ENCODE measurements around the gene MEF2D. TPM values are rescaled to one million over a fixed set of nuclear protein-coding genes. Genes with fewer than 3 reads are reported as not detected.
A peak's percentile ranks its signal among the peaks of the same experiment; 100 is the strongest.

Gene MEF2D
- total RNA-seq, 8 experiments from 2014 or later, result 6.6 to 28.6 (median 11.3) TPM

DNA sequence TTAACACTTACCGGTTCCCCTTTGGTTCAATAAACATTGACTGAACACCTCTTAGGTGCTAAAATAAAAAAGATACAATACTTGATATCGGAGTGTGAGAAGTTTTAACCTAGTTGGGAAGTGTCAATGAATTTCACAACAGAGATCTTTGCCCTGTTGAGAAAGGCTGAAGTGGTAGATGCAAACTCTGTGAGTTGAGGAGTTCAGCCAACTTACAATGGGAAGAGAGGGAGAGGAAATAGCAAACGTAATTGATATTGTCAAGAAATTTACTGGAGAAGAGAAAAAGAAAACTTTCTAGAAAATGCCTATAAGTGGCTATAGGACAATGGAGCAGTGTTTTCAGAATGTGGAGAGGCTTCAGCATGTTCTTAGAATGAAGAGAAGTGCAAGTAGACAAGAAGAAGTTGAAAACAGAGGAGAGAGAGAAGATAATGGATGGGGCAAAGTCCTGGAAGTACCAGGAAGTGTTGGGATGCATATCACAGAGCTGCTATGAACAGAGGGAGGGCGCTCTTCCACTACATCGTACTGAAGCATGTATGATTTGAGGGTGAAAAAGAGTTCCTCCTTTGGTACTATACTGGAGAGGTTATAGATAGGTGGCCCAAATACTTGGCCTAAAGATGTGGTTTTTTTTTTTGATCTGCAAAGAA, 48.9 kb downstream of the MEF2D start:
- H3K4me1 ChIP-seq (replicated peaks in 1 of 2), result peaks cover 0 to 2% of the 10 kb centered on the region in 2 donors
- H3K4me3 ChIP-seq, result no peak overlapping the region
- no peak for ATAC-seq (replicated peaks in 6 of 8)
- WGBS, 10 experiments, result 5 to 84% (median 67%) methylated on average over 2 to 5 of the region's 5 CpGs
- H3K27ac ChIP-seq, result no peak overlapping the region
- in situ Hi-C loops (cut with MboI; ENCODE audit: low pct_unique_long_range_greater_than_20kb in 2 of 9, low sequenced_read_pairs in 9 of 9, unreplicated experiment in 9 of 9), result loop anchor here in 1 of 9 experiments (10.0 kb wide), 1 partner anchor 153 kb away; the partner anchor contains the start of gene GPATCH4

GRCh38 chr1:156448134-156448967, 52.2 kb downstream of the MEF2D start:
- Histone ChIP-seq H3K4me3 (no peak overlapping the region), H3K27ac (no peak overlapping the region), H3K4me1 (replicated peaks in 1 of 2) (no peaks in the 10 kb centered on the region)
- WGBS, 10 experiments, result 39 to 93% (median 73%) methylated on average over 1 to 11 of the region's 11 CpGs; no CpG with 5 or more reads in 1 of the 10 experiments
- in situ Hi-C loops (cut with MboI; ENCODE audit: low pct_unique_long_range_greater_than_20kb in 2 of 9, low sequenced_read_pairs in 9 of 9, unreplicated experiment in 9 of 9), result loop anchor here in 6 of 9 experiments (5.0 to 25.0 kb wide), 3 partner anchors 64 to 164 kb away; partner anchors contain the start of genes GPATCH4 (in 1 of the 6) and HAPLN2 (in 1 of the 6)
- ATAC-seq (replicated peaks in 6 of 8), result no peak

DNA sequence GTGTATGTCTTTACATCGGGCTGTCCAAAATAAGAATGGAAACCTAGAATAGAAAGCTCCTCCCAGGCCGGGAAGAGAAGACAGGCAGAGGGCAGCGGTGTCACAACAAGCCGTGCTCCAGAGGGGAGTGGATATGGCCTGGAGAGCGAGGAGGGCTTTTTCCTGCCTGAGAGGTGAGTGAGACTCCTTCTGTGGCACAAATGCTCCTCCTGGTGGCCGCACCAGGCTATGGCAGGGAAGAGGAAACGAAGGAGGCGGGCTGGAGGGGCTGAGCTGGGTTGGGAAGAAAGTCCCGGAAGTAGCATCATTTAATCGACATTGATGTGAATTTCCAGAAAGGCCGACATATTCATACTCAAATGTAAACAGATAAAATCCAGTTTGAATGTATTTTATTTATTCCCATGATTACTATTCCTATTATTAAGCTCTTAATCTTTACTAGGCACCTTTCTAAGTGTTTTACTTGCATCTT, 54.7 kb downstream of the MEF2D start:
- Histone ChIP-seq H3K4me1 (replicated peaks in 1 of 2) (no peaks in the 10 kb centered on the region), H3K27ac (no peak overlapping the region), H3K4me3 (no peak overlapping the region)
- in situ Hi-C loops (cut with MboI; ENCODE audit: low pct_unique_long_range_greater_than_20kb in 2 of 9, low sequenced_read_pairs in 9 of 9, unreplicated experiment in 9 of 9), result loop anchor here in 6 of 9 experiments (5.0 to 25.0 kb wide), 3 partner anchors 61 to 166 kb away; partner anchors contain the start of genes GPATCH4 (in 1 of the 6) and HAPLN2 (in 1 of the 6)
- ATAC-seq (replicated peaks in 6 of 8), result peak; percentile 84 to 98 (median 92)
- 0 to 13% (median 3%) methylated on average over 3 to 11 of the region's 11 CpGs; no CpG with 5 or more reads in 1 of the 10 experiments for WGBS, 10 experiments

GRCh38 chr1:156444407-156445001, 56.1 kb downstream of the MEF2D start:
- WGBS, 10 experiments, result 0% methylated on average over 1 of the region's 1 CpG; no CpG with 5 or more reads in 4 of the 10 experiments
- no peak overlapping the region for H3K27ac ChIP-seq
- ATAC-seq (replicated peaks in 6 of 8), result peak in 4 of 8 experiments; percentile 35 to 55 (median 45)
- H3K4me1 ChIP-seq (replicated peaks in 1 of 2), result no peaks in the 10 kb centered on the region
- H3K4me3 ChIP-seq, result no peak overlapping the region
- in situ Hi-C loops (cut with MboI; ENCODE audit: low pct_unique_long_range_greater_than_20kb in 2 of 9, low sequenced_read_pairs in 9 of 9, unreplicated experiment in 9 of 9), result loop anchor here (5.0 to 25.0 kb wide), 4 partner anchors 57 to 168 kb away; partner anchors contain the start of genes GPATCH4 (in 1 of the 9) and HAPLN2 (in 1 of the 9)

GRCh38 chr1:156443286-156443685, 57.3 kb downstream of the MEF2D start:
- Histone ChIP-seq H3K4me1 (replicated peaks in 1 of 2) (no peaks in the 10 kb centered on the region), H3K4me3 (no peak overlapping the region), H3K27ac (no peak overlapping the region)
- 17 to 80% (median 49%) methylated on average over 1 to 6 of the region's 6 CpGs; no CpG with 5 or more reads in 1 of the 10 experiments for WGBS, 10 experiments
- in situ Hi-C loops (cut with MboI; ENCODE audit: low pct_unique_long_range_greater_than_20kb in 2 of 9, low sequenced_read_pairs in 9 of 9, unreplicated experiment in 9 of 9), result loop anchor here in 8 of 9 experiments (5.0 to 25.0 kb wide), 4 partner anchors 56 to 169 kb away; partner anchors contain the start of genes GPATCH4 (in 1 of the 8) and HAPLN2 (in 1 of the 8)
- ATAC-seq (replicated peaks in 6 of 8), result no peak

DNA sequence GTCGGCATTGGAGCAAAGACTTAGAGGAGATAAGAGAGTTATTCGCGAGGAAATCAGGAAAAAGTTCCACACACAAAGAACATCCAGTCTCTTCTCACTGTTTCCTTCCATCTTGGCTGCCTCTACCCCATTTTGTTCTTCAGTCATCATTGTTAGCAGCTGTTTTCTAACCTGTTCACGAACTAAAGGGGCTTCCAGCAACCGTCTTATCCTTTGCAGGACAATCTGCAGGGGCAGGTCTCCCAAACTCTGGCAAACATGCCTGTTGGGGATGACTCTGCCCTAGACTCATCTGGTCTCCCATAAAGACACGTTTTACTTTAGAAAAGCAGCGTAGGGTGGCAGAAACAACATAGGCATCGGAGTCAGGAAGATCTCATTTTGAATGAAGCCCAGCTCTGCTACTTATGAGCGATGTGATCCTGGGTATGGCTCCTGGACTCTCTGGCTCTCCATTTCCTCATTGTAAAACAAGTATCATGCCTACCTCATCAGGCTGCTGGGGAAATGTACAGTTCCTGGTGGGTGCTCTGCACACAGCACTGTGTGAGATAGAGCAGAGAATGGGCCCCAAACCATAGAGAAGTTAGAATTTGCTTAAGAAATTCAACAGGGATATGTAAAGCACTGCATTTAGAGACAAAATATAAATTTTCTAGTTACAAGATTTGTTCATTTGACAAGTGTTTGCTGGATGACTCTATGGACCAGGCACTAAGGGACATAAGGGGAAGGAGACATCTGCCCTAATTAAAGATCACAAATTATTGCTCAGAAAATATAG, 59.7 kb downstream of the MEF2D start:
- in situ Hi-C loops (cut with MboI; ENCODE audit: low pct_unique_long_range_greater_than_20kb in 2 of 9, low sequenced_read_pairs in 9 of 9, unreplicated experiment in 9 of 9), result loop anchor here in 8 of 9 experiments (5.0 to 25.0 kb wide), 4 partner anchors 54 to 171 kb away; partner anchors contain the start of genes GPATCH4 (in 1 of the 8) and HAPLN2 (in 1 of the 8)
- ATAC-seq (replicated peaks in 6 of 8), result no peak
- H3K4me1 ChIP-seq (replicated peaks in 1 of 2), result peaks cover 6 to 10% of the 10 kb centered on the region in 2 donors
- H3K4me3 ChIP-seq, result no peak overlapping the region
- 0 to 51% (median 9%) methylated on average over 1 to 9 of the region's 9 CpGs for whole genome bisulfite sequencing, 10 experiments
- H3K27ac ChIP-seq, result no peak overlapping the region

- ATAC-seq (replicated peaks in 6 of 8), result no peak
- Histone ChIP-seq H3K4me3 (no peak overlapping the region), H3K4me1 (replicated peaks in 1 of 2) (peaks cover 6 to 16% of the 10 kb centered on the region in 2 donors), H3K27ac (no peak overlapping the region)
- WGBS, 10 experiments, result 0 to 11% (median 0%) methylated on average over 1 to 12 of the region's 14 CpGs; no CpG with 5 or more reads in 4 of the 10 experiments
- in situ Hi-C loops (cut with MboI; ENCODE audit: low pct_unique_long_range_greater_than_20kb in 2 of 9, low sequenced_read_pairs in 9 of 9, unreplicated experiment in 9 of 9), result loop anchor here in 8 of 9 experiments (5.0 to 25.0 kb wide), 4 partner anchors 52 to 173 kb away; partner anchors contain the start of genes GPATCH4 (in 1 of the 8) and HAPLN2 (in 1 of the 8)
Measured at GRCh38 chr1:156439777-156440183, 60.8 kb downstream of the MEF2D start.

GRCh38 chr1:156439036-156439776, 61.4 kb downstream of the MEF2D start:
- WGBS, 10 experiments, result 0 to 20% (median 8%) methylated on average over 2 to 6 of the region's 11 CpGs; no CpG with 5 or more reads in 4 of the 10 experiments
- Histone ChIP-seq H3K4me1 (replicated peaks in 1 of 2) (peaks cover 6 to 16% of the 10 kb centered on the region in 2 donors), H3K4me3 (no peak overlapping the region), H3K27ac (no peak overlapping the region)
- in situ Hi-C loops (cut with MboI; ENCODE audit: low pct_unique_long_range_greater_than_20kb in 2 of 9, low sequenced_read_pairs in 9 of 9, unreplicated experiment in 9 of 9), result loop anchor here in 1 of 9 experiments (25.0 kb wide), 1 partner anchor 173 kb away; the partner anchor contains the start of genes GPATCH4 and HAPLN2
- no peak for ATAC-seq (replicated peaks in 6 of 8)

DNA sequence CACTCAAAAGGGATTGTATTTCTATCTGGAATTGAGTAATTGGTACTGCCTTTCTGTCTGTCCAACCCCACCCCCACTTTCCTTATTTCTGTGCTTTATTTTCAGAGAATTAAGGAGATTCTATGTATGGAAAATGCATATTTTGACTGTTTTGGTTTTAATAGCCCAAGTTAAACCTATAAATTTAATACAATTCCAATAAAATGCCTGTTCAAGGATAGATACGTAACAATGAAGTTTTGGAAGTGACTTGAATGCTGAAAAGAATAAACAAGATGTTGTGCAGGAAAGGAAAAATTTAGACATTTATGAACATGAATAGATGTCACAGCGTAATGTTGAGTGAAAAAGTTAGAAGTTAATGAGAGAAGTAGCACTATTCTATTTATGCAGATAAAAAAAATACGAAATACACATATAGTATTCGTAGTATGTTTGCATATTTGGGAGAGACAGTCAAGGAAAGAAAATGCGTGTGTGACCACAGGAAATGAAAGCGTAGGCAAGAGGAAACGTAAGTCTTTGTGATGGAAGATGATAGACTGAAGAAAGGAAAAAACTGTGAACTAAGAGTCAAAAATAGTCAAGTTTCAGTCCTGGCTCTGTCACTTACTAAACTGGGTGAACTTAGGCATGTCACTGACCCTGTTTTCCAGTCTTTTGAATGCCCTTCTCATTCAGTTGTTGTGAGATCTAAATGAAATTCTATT, 62.1 kb downstream of the MEF2D start:
- Histone ChIP-seq H3K4me1 (replicated peaks in 1 of 2) (peaks cover 6 to 16% of the 10 kb centered on the region in 2 donors), H3K4me3 (no peak overlapping the region), H3K27ac (no peak overlapping the region)
- WGBS, 10 experiments, result 14 to 44% (median 23%) methylated on average over 4 to 7 of the region's 7 CpGs
- in situ Hi-C loops (cut with MboI; ENCODE audit: low pct_unique_long_range_greater_than_20kb in 2 of 9, low sequenced_read_pairs in 9 of 9, unreplicated experiment in 9 of 9), result loop anchor here in 1 of 9 experiments (25.0 kb wide), 1 partner anchor 174 kb away; the partner anchor contains the start of genes GPATCH4 and HAPLN2
- no peak for ATAC-seq (replicated peaks in 6 of 8)

GRCh38 chr1:156437037-156437867, 63.3 kb downstream of the MEF2D start:
- in situ Hi-C loops (cut with MboI; ENCODE audit: low pct_unique_long_range_greater_than_20kb in 2 of 9, low sequenced_read_pairs in 9 of 9, unreplicated experiment in 9 of 9), result loop anchor here in 1 of 9 experiments (25.0 kb wide), 1 partner anchor 175 kb away; the partner anchor contains the start of genes GPATCH4 and HAPLN2
- no peak overlapping the region for H3K4me3 ChIP-seq
- WGBS, 10 experiments, result 0 to 28% (median 8%) methylated on average over 1 to 17 of the region's 19 CpGs; no CpG with 5 or more reads in 4 of the 10 experiments
- peaks cover 10 to 20% of the 10 kb centered on the region in 2 donors for H3K4me1 ChIP-seq (replicated peaks in 1 of 2)
- H3K27ac ChIP-seq, result no peak overlapping the region
- ATAC-seq (replicated peaks in 6 of 8), result no peak
